Activated effector memory CD4-positive, alpha-beta T cell treated with Interleukin-2 at 50 U/mL for 16 hours (primary cell): Measurements from ENCODE around the gene TNS4.

Experiments used
- DNase-seq: peaks from one replicate; pipeline ENCODE4 v3.0.0-alpha.2; 2020

TNS4 gene

GRCh38 chr17:40515011-40515410 is 13.6 kb upstream of the TNS4 start:
- DNase-seq: no peak

- no peak for DNase-seq
Observed at GRCh38 chr17:40514013-40514875, 12.8 kb upstream of the TNS4 start.

- no peak for DNase-seq
Observed at GRCh38 chr17:40511667-40512220, 10.3 kb upstream of the TNS4 start.

GRCh38 chr17:40511136-40511535 is 9.7 kb upstream of the TNS4 start:
- no peak for DNase-seq

DNA sequence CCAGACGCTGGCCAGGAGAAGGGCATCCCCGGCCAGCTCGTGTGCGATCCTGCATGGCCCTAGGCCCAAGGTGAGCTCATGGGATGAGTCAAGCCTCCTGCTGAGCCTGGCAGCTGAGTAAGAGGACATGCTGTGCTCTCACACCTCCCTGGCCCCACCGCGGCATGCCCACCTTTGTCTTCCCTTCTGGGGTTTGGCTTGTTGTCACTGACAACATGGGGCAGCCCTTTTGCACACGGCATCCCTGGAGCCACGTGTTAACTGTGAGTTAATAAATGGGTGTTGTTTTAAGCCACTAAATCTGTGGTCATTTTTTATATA is 8.9 kb upstream of the TNS4 start:
- DNase-seq: no peak

DNA sequence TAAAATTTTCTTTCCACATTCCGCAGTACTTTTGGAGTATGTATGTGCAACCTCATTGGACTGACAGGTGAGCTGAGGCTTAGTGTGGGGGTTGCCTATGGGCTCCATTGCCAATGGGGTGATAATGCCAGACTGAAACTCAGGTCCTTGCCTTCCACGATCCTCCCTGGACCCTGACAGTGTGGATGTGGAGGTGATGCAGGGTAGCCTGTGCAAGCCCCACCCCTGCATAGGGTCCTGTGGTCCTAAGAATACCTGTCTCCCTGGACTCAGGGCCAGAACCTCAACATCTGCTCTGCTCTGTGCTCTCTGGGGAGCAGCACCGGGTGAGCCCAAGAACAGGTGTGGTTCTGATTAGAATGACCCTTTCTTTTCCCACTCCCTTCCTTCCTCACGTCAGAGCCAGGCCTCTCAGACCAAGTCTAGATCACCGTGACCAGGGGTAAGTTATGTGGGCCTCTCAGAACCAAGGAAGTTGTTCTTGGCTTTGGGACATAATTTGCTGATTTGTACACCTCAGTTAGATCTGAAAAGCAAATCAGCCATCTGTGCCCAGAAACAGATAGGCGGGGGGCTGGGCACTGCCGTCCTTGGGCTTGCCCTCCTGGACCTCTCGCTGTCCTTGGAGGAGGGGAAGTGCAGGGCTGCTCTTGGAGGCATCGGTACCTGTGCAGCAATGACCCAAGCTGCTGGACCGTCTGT is 8.4 kb upstream of the TNS4 start:
- no peak for DNase-seq

- no peak for DNase-seq
Observed at GRCh38 chr17:40506786-40507185, 5.4 kb upstream of the TNS4 start.

- no peak for DNase-seq
Observed at GRCh38 chr17:40503154-40503553, 1.7 kb upstream of the TNS4 start.

- DNase-seq: no peak
Observed at GRCh38 chr17:40502716-40503115, 1.3 kb upstream of the TNS4 start.

DNA sequence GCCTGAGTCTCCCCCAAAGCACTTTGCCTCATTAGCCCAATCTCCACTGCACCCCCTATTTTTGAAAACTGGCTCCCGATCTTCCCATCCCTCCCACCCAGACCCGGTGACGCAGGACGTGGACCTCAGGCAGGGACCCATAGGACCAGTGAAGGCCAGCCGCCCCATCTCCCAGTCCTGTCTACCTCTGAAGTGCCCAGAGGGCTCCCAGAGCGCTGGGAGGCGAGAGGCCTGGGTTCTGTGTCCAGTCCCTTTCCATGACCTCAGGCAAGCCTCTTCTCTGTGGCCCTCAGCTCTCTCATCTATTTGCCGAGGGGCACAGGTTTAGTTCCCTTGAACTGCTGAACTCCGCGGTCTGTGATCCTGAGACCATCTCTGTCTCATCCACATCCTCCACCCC is 714 bp downstream of the TNS4 start:
- no peak for DNase-seq

DNA sequence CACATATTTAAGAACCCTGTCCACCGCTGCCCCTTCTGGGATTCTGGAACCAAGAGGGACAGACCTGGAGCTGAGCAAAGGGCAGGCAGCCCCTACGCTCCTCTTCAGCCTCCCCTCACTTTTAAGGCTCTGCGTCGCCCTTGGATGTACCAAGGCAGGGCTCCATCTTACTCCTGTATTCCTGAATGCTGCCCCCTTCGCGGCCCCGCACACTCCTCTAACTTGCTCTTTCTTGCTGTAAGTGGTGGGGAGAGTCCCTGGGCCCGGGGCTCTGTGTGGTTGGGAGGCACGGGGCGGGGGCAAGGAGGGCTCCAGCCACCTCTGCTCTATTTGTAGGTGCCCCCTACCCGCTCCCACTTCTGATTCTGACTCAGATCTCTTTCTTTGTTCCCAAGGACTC is 1.2 kb downstream of the TNS4 start:
- no peak for DNase-seq

GRCh38 chr17:40499551-40500189 is 1.8 kb downstream of the TNS4 start:
- DNase-seq: no peak

DNA sequence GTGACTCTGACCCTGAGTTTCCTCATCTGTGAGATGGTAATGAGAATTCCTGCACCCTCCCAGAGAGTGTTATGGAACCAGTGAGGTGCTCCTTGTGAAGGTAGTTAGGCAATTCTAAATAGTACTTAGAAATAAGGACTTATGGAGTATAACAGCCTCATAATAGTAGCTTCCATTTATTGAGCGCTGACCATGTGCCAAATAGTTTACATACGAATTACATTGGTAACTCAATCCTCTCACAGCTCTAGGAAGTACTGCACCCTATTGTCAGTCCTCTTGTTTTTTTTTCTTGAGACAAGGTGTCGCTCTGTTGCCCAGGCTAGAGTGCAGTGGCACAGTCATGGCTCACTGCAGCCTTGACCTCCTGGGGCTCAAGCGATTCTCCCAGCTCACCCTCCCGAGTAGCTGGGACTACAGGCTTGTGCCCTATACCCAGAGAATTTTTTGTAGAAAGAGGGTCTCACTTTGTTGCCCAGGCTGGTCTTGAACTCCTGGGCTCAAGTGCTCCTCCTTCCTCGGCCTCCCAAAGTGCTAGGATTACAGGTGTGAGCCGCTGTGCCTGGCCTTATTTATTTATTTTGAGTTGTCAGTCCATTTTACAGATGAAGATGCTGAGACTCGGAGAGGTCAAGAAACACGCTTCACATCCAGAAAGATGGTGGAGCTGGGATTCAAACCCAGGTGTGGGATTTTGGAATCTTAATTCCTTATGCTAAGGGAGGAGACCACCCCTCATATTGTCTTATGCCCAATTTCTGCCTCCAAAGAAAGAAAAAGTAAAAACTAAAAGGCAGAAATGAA is 2.9 kb downstream of the TNS4 start:
- DNase-seq: no peak

DNA sequence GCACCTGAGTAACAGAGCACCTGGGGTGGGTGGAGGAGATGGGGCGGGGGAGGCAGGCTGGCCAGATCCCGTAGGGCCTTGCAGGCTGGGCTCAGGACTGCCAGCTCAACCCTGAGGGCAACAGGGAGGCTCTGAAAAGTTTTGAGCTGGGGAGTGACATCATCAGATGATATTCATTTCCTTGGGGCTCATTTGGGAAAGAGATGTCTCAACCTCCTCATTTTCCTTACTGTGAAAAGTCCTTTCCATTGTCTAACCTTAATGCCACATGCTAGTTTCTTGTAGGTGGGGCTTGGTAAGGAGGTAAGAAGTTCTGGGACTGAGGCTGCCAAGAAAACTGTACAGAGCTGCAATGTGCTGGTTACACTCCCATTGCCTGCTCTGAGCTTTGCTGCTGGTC is 3.7 kb downstream of the TNS4 start:
- no peak for DNase-seq

DNA sequence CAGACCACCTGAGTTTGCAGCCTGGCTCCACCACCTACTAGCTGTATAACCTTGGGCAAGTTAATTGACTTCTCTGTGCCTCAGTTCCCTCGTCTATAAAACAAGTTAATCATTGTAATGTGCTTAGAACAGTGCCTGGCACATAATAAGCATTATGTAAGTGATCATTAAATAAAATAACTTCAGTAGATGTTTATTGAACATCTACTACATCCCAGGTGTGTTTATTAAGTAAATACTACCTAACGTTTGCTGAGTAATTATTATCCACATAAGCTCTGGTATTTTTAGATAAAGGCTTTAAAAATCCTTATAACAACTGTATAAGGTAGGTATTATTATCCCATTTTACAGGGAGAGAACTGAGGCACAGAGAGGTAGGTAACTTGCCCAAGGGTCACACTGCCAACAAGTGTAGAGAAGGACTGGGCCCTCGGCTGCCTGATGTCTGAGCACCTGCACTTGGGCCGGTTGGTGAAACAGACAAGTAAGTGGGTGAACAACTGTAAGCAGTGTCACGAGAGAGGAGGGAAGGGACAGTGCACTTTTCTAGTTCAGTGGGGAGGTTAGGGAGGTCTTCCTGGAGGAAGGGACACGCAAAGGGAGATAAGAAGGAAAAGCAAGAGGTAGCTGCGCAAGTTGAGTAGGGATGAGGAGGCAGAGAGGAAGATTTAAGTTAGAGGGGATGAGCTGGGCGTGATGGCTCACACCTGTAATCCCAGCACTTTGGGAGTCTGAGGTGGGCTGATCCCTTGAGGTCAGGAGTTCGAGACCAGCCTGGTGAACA is 4.6 kb downstream of the TNS4 start:
- DNase-seq: no peak

DNA sequence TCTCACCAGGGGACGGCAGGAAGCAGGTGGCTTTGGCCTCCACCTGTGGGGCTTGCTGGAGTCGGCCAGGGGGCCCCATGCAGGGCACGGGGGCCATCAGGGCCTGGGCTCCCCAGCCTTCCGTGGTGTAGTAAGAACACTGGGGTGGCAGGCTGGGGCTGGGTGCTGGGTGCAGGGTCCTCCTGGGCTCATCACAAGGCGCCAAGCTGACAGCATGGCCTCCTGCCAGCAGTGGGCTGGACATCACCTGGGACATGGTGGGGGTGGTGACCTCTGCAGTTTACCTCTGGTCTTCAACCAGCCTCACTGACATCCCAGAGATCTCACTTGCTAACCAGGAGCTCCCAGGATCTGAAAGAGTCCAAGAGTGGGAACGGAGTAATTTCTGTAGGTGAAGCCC is 5.3 kb downstream of the TNS4 start:
- no peak for DNase-seq

DNA sequence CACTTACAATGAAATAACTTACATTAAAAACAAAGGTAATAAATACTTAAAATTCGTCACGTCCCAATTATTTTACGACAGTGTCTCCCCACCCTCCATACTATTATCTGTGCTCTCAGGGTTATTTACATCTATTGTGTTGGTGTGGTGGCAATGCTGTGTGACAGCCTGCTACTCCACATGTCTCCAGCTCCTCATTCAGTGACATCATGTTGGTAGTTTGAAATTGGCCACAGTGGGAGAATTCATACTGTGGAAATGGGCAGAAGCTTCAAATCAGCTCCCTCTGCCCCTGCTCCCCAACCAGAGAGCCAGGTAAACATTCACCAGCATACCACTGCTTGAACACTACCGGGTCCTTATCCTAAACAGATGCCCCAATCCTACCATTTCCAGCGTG is 6.3 kb downstream of the TNS4 start:
- no peak for DNase-seq

DNA sequence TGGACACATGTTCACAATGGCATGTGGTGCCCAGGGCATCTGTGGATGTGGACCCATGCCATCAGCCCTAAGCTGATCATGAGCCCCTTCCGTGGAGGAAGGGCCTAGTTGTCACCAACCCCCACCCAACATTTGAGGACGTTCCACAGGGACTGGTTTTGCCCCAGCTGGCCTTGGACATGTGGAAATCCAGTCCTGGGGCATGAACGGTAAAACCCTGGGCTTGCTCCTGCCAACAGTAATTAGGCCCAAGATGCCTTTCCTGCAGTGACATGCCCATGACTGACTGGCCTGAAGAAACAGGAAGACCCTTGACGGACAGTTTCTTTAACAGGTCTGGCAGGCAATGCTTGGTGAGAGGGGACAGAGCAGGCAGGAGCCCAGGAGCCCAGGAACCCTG is 7.7 kb downstream of the TNS4 start:
- DNase-seq: no peak

DNA sequence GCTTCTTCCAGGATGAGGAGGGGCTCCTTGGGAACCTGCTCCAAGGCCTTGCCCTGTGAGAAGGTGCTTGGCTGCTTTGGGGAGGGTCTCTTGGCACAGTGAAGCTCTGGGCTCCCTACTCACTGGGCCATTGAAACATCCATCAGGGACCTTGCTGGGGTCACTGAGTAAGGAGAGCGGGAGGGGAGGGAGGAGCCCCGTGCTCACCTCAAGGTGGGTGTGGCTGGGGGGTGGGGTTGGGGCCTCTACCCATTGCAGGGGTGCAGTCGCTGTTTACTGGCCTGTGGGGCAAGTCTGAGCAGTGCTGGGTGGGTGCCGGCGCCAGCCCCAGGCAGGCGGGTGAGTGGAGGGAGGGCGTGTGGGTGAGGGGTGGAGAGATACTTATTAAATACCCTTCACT is 9.9 kb downstream of the TNS4 start:
- DNase-seq: no peak

DNA sequence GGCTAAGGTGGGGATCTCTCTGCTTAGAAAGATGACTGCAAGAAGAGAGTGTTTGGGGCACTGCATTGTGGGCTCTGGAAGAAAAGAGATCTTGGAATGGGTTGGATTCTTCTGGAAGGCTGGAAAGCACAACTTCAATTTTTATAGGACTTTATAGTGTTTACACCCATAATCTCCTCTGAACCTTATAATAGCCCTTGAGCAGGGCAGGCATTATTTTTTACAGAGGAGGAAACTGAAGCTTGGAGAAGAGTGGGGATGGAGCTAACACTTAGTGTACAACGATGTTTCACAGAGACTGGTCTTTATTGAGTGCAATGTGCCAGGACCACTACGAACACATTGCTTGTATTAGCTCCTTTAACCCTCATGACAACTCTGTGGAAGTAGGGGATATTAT is 10.4 kb downstream of the TNS4 start:
- DNase-seq: no peak

DNA sequence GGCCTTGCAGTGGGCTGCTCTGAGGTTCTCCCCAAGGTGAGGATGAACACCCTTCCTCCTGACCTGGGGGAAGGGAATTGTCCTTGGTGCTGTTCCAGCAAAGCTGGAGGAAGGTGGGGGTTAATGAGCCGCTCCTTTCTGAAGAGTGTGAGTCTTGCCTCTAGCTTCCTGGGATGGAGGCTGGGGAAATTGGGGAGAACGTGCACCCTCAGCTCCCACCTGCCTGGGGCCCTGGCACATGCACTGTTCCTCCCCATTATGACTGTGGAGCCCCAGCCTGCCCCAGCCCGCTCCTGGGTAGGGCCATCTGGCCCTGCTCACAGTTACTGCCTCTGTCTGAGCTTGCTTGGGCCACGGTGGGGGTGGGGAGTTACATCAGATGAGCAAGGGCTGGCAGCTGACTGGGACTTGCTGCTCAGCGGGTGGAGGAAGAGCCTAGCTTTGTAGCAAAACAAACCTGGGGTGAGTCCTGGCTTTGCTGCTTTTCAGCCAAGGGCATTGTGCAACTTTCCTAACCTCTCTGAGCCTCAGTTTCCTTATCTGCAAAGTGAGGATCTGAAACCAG is 11.1 kb downstream of the TNS4 start:
- no peak for DNase-seq
